Upper lobe of left lung (tissue), 4 donors: Measurements from ENCODE around the gene SPG11.

Experiments used
- CTCF ChIP-seq, 6 experiments: fragments of 450-650 bp in 4 of 6; fragments of 200-600 bp in 2 of 6; sonication (generic) in 2 of 6; IDR thresholded peaks; one replicate each; pipeline ENCODE4 v1.5.1; 2016 to 2019; ENCODE audit warnings: antibody characterized with exemption in 6 of 6
- POLR2AphosphoS5 ChIP-seq, 2 donors: sonication (generic); formaldehyde crosslinking; IDR thresholded peaks; one replicate each; pipeline ENCODE4 v1.5.1; 2017; ENCODE audit warnings: antibody characterized with exemption in 2 of 2

GRCh38 chr15:44532689-44533088 is 130.8 kb downstream of the SPG11 start:
- TF ChIP-seq CTCF (IDR thresholded peaks at IDR 0.05), result no peak
- TF ChIP-seq POLR2AphosphoS5 (IDR thresholded peaks at IDR 0.05), result no peak
